K562 (cell line): ENCODE measurements around the gene ELP5. TPM values are rescaled to one million over a fixed set of nuclear protein-coding genes. Genes with fewer than 3 reads are reported as not detected.

Experiments
- EP400 ChIP-seq: fragments of 450-650 bp; IDR thresholded peaks from 2 replicates; pipeline ENCODE4 v1.6.1; 2017; ENCODE audit warnings: antibody characterized with exemption, mild to moderate bottlenecking, moderate library complexity
- POLR2H ChIP-seq: IDR thresholded peaks from 2 replicates; pipeline ENCODE4 v1.6.1; 2016; ENCODE audit warnings: missing genetic modification characterization, low read depth, mild to moderate bottlenecking, control low read depth, missing compliant biosample characterization, moderate library complexity
- RCOR1 ChIP-seq, 2 experiments: IDR thresholded peaks; 2 replicates each; pipeline ENCODE4 v1.6.1; 2012; ENCODE audit warnings: low read depth in 2 of 2, low read length in 2 of 2, borderline replicate concordance in 1 of 2, improper control_type of control experiment in 1 of 2
- SIN3B ChIP-seq: fragments of 450-650 bp; IDR thresholded peaks from 2 replicates; pipeline ENCODE4 v1.6.1; 2017; ENCODE audit warnings: low read depth, mild to moderate bottlenecking, moderate library complexity
- SIX5 ChIP-seq, 2 experiments: IDR thresholded peaks; 2 replicates each; pipeline ENCODE4 v1.6.1; 2011; ENCODE audit warnings: low read length in 2 of 2, borderline replicate concordance in 1 of 2, low read depth in 1 of 2, mild to moderate bottlenecking in 1 of 2, moderate library complexity in 1 of 2; ENCODE audit not compliant: insufficient read depth in 1 of 2
- TFAM ChIP-seq: fragments of 250-450 bp; sonication (Bioruptor Pico); conservative IDR thresholded peaks from 2 replicates; pipeline ENCODE4 v1.5.0; 2021; ENCODE audit warnings: mild to moderate bottlenecking, moderate library complexity
- ZNF57 ChIP-seq: fragments of 450-650 bp; formaldehyde crosslinking; IDR thresholded peaks from 2 replicates; pipeline ENCODE4 v1.4.0; 2020; ENCODE audit warnings: mild to moderate bottlenecking, moderate library complexity
- polyA plus RNA-seq, 8 experiments: library from polyadenylated mRNA; depleted of rRNA in 4 of 8; stranded (reverse) in 5 of 8; unstranded in 3 of 8; fragments of >200 nt; fragmentation: Nextera tagmentation in 2 of 8; fragmentation: Illumina TruSeq in 1 of 8; extraction: Ambion mirVana in 2 of 8; extraction: Trizol in 1 of 8; gene quantifications; 2 replicates each; pipeline versions ENCODE4 v1.2.1 to v1.2.3, GENCODE V29; 2011 to 2014; ENCODE audit warnings: inconsistent platforms in 1 of 8, missing spikeins in 1 of 8
- total RNA-seq, 7 experiments: library from RNA; depleted of rRNA in 6 of 7; stranded (reverse); fragments of >200 nt in 6 of 7; fragmentation: Illumina TruSeq in 2 of 7; extraction: Trizol in 2 of 7; gene quantifications; 2 replicates each; pipeline versions ENCODE4 v1.2.1 to v1.2.3, GENCODE V29; 2011 to 2021; ENCODE audit warnings: low replicate concordance in 1 of 7
- TF ChIP-seq, protein P1 (sequence below), 2 experiments: fragments of 450-650 bp; formaldehyde crosslinking in 1 of 2; IDR thresholded peaks; 2 replicates each; pipeline versions ENCODE4 v1.4.0 to v1.6.1; 2014 to 2020; ENCODE audit warnings: mild to moderate bottlenecking in 2 of 2, borderline replicate concordance in 1 of 2, low read depth in 1 of 2
- TF ChIP-seq, protein P2 (sequence below): fragments of 250-450 bp; sonication (Bioruptor Pico); IDR thresholded peaks from 2 replicates; pipeline ENCODE4 v1.6.1; 2021; ENCODE audit warnings: mild to moderate bottlenecking
- TF ChIP-seq, protein P3 (sequence below): sonication (generic); formaldehyde crosslinking; IDR thresholded peaks from 2 replicates; pipeline ENCODE4 v1.8.0; 2022; ENCODE audit warnings: mild to moderate bottlenecking, missing genetic modification reagents
- TF ChIP-seq, protein P4 (sequence below): fragments of 250-450 bp; sonication (Bioruptor Pico); IDR thresholded peaks from 2 replicates; pipeline ENCODE4 v1.4.0; 2020

ELP5 gene
- total and polyA plus RNA-seq, 9 of the 15 experiments (the other 6 are each of a cell fraction or from before 2014, with no cell fraction given) = 25.7 to 77.9 (median 52.9) TPM

DNA sequence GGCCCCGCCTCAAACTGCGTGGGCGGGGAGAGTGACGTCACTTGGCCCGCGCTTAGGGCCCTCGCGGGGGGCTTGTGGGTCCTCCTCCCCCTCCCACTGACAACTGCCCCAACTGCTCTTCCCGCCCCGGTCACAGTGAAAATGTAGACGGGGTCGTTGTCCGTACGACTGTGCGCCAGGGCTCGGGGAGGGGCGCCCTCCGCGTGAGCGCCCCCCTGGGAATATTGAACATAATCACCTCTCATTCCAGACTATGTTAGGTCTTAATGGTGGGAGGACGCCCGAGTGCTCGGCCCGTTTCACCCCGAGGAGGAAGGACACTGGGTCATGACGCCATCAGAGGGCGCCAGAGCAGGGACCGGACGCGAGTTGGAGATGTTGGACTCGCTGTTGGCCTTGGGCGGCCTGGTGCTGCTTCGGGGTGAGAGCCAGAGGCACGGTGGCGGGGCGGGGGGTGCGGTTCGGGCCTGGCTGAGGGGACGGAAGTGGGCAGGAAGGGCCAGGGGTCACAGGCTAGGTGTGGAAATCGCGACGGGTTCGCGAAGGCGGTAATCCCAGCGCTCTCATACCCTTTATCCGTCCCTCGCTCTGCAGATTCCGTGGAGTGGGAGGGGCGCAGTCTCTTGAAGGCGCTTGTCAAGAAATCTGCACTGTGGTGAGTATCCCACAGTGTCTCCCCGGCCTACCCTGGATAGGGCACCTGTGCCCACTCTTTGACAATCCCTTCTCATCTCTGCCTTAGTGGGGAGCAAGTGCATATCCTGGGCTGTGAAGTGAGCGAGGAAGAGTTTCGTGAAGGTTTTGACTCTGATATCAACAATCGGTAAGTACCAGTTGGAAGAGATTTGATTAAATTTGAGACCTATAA lies at the start of gene ELP5 (continued):
- TF ChIP-seq, protein P1, sequence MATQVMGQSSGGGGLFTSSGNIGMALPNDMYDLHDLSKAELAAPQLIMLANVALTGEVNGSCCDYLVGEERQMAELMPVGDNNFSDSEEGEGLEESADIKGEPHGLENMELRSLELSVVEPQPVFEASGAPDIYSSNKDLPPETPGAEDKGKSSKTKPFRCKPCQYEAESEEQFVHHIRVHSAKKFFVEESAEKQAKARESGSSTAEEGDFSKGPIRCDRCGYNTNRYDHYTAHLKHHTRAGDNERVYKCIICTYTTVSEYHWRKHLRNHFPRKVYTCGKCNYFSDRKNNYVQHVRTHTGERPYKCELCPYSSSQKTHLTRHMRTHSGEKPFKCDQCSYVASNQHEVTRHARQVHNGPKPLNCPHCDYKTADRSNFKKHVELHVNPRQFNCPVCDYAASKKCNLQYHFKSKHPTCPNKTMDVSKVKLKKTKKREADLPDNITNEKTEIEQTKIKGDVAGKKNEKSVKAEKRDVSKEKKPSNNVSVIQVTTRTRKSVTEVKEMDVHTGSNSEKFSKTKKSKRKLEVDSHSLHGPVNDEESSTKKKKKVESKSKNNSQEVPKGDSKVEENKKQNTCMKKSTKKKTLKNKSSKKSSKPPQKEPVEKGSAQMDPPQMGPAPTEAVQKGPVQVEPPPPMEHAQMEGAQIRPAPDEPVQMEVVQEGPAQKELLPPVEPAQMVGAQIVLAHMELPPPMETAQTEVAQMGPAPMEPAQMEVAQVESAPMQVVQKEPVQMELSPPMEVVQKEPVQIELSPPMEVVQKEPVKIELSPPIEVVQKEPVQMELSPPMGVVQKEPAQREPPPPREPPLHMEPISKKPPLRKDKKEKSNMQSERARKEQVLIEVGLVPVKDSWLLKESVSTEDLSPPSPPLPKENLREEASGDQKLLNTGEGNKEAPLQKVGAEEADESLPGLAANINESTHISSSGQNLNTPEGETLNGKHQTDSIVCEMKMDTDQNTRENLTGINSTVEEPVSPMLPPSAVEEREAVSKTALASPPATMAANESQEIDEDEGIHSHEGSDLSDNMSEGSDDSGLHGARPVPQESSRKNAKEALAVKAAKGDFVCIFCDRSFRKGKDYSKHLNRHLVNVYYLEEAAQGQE (IDR thresholded peaks at IDR 0.05; ENCODE audit: borderline replicate concordance) = no peak; the same call in 1 of the 2 replicates
- TF ChIP-seq, protein P1 (CRISPR knock-in tag; IDR thresholded peaks at IDR 0.05; ENCODE audit: low read depth) = no peak
- peak; percentile 88 for TF ChIP-seq POLR2H
- TF ChIP-seq ZNF57 (CRISPR knock-in tag) = no peak
- TF ChIP-seq SIX5 (IDR thresholded peaks at IDR 0.05; ENCODE audit: borderline replicate concordance in 1 of 2, insufficient read depth in 1 of 2, low read depth in 1 of 2, low read length in 2 of 2) = no peak
- TF ChIP-seq TFAM (CRISPR knock-in tag) = no peak
- TF ChIP-seq, protein P2, sequence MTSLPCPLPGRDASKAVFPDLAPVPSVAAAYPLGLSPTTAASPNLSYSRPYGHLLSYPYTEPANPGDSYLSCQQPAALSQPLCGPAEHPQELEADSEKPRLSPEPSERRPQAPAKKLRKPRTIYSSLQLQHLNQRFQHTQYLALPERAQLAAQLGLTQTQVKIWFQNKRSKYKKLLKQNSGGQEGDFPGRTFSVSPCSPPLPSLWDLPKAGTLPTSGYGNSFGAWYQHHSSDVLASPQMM (CRISPR knock-in tag) = no peak
- TF ChIP-seq, protein P3, sequence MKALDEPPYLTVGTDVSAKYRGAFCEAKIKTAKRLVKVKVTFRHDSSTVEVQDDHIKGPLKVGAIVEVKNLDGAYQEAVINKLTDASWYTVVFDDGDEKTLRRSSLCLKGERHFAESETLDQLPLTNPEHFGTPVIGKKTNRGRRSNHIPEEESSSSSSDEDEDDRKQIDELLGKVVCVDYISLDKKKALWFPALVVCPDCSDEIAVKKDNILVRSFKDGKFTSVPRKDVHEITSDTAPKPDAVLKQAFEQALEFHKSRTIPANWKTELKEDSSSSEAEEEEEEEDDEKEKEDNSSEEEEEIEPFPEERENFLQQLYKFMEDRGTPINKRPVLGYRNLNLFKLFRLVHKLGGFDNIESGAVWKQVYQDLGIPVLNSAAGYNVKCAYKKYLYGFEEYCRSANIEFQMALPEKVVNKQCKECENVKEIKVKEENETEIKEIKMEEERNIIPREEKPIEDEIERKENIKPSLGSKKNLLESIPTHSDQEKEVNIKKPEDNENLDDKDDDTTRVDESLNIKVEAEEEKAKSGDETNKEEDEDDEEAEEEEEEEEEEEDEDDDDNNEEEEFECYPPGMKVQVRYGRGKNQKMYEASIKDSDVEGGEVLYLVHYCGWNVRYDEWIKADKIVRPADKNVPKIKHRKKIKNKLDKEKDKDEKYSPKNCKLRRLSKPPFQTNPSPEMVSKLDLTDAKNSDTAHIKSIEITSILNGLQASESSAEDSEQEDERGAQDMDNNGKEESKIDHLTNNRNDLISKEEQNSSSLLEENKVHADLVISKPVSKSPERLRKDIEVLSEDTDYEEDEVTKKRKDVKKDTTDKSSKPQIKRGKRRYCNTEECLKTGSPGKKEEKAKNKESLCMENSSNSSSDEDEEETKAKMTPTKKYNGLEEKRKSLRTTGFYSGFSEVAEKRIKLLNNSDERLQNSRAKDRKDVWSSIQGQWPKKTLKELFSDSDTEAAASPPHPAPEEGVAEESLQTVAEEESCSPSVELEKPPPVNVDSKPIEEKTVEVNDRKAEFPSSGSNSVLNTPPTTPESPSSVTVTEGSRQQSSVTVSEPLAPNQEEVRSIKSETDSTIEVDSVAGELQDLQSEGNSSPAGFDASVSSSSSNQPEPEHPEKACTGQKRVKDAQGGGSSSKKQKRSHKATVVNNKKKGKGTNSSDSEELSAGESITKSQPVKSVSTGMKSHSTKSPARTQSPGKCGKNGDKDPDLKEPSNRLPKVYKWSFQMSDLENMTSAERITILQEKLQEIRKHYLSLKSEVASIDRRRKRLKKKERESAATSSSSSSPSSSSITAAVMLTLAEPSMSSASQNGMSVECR = peak; percentile 84
- TF ChIP-seq RCOR1 (IDR thresholded peaks at IDR 0.05; ENCODE audit: borderline replicate concordance in 1 of 2, low read depth in 2 of 2, low read length in 2 of 2) = peak in 1 of 2 experiments; percentile 7; a peak in 1 of 4 replicates
- peak; percentile 94 for TF ChIP-seq EP400
- TF ChIP-seq, protein P4, sequence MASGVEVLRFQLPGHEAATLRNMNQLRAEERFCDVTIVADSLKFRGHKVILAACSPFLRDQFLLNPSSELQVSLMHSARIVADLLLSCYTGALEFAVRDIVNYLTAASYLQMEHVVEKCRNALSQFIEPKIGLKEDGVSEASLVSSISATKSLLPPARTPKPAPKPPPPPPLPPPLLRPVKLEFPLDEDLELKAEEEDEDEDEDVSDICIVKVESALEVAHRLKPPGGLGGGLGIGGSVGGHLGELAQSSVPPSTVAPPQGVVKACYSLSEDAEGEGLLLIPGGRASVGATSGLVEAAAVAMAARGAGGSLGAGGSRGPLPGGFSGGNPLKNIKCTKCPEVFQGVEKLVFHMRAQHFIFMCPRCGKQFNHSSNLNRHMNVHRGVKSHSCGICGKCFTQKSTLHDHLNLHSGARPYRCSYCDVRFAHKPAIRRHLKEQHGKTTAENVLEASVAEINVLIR (CRISPR knock-in tag) = peak; percentile 76
- peak; percentile 75 for TF ChIP-seq SIN3B
